Measurements from ENCODE around the gene CHRM2. TPM values are rescaled to one million over a fixed set of nuclear protein-coding genes. Genes with fewer than 3 reads are reported as not detected.

Gene CHRM2
- total RNA-seq, 1 experiment from 2014 or later: not detected

- H3K23ac ChIP-seq (ENCODE audit: insufficient read length, low read depth, low read length): no peak overlapping the region
- H3K4ac ChIP-seq (ENCODE audit: low read depth, low read length): no peak overlapping the region
- DNase-seq: no peak
- Mint-ChIP-seq H3K9me3 (no peaks in the 10 kb centered on the region), H3K36me3 (ENCODE audit: insufficient read depth in 1 of 3, low read depth in 3 of 3) (no peaks in the 10 kb centered on the region), H3K4me3 (no peak overlapping the region), H3K4me1 (no peaks in the 10 kb centered on the region), H3K27me3 (ENCODE audit: low read depth) (no peaks in the 10 kb centered on the region), H3K27ac (no peak overlapping the region)
- no peak overlapping the region for H3K4me2 ChIP-seq (ENCODE audit: insufficient read depth, insufficient read length, low read length)
- H2BK15ac ChIP-seq (ENCODE audit: low read depth, low read length): no peak overlapping the region
- no peak overlapping the region for H4K5ac ChIP-seq (ENCODE audit: insufficient read length, low read depth, low read length)
- H3K27me3 ChIP-seq (ENCODE audit: insufficient read depth, low read length): no peaks in the 10 kb centered on the region
- no peak overlapping the region for H4K8ac ChIP-seq (replicated peaks; ENCODE audit: insufficient read length, low read depth, low read length)
- no peaks in the 10 kb centered on the region for H4K20me1 ChIP-seq (ENCODE audit: control insufficient read depth, insufficient read depth, insufficient read length)
- H3K27ac ChIP-seq (ENCODE audit: insufficient read length, low read depth, low read length): no peak overlapping the region
- no peaks in the 10 kb centered on the region for H3K4me1 ChIP-seq (ENCODE audit: insufficient read depth, low read length)
- H3K18ac ChIP-seq (ENCODE audit: insufficient read length, low read depth, low read length): no peak overlapping the region
- no peak overlapping the region for H2BK20ac ChIP-seq (ENCODE audit: low read depth, low read length, poor library complexity, severe bottlenecking)
- no peak overlapping the region for H3K14ac ChIP-seq (ENCODE audit: insufficient read depth, low read length)
- H2BK12ac ChIP-seq (ENCODE audit: insufficient read length, low read depth, low read length): no peak overlapping the region
- no peaks in the 10 kb centered on the region for H3K9me3 ChIP-seq (ENCODE audit: control insufficient read depth, low read depth, low read length)
- no peak overlapping the region for H4K91ac ChIP-seq (ENCODE audit: insufficient read length, low read depth, low read length)
- no peak overlapping the region for H3T11ph ChIP-seq (ENCODE audit: low read length)
- no peaks in the 10 kb centered on the region for H3K79me1 ChIP-seq (ENCODE audit: insufficient read depth, low read depth, low read length, poor library complexity, severe bottlenecking)
- no peak overlapping the region for H2BK5ac ChIP-seq (ENCODE audit: insufficient read length, low read length)
- H2BK120ac ChIP-seq (ENCODE audit: low read depth, low read length, poor library complexity, severe bottlenecking): no peak overlapping the region
- H3K79me2 ChIP-seq (ENCODE audit: insufficient read depth, low read length): no peaks in the 10 kb centered on the region
- H3K23me2 ChIP-seq (ENCODE audit: insufficient read length, low read depth, low read length, poor library complexity, severe bottlenecking): no peaks in the 10 kb centered on the region
- no peak overlapping the region for H2AFZ ChIP-seq (ENCODE audit: low read length)
- H3K9ac ChIP-seq (ENCODE audit: extremely low read depth, insufficient read length, low read length): no peak overlapping the region
- no peak for TF ChIP-seq CTCF (conservative IDR thresholded peaks at IDR 0.05)
- H2AK5ac ChIP-seq (ENCODE audit: insufficient read length, low read length): no peak overlapping the region
- no peak overlapping the region for H3K56ac ChIP-seq (ENCODE audit: insufficient read length, low read depth, low read length)
These were observed 141.0 kb downstream of the CHRM2 start for GRCh38 chr7:137009404-137009803.
